GM19193 (cell line): ENCODE measurements around the gene SPOUT1.

Source experiments
- POLR2A ChIP-seq: IDR thresholded peaks from 4 replicates; pipeline ENCODE4 v1.6.1; 2011; ENCODE audit not compliant: insufficient read depth, insufficient read length; ENCODE audit errors: extremely low read depth

Gene SPOUT1

DNA sequence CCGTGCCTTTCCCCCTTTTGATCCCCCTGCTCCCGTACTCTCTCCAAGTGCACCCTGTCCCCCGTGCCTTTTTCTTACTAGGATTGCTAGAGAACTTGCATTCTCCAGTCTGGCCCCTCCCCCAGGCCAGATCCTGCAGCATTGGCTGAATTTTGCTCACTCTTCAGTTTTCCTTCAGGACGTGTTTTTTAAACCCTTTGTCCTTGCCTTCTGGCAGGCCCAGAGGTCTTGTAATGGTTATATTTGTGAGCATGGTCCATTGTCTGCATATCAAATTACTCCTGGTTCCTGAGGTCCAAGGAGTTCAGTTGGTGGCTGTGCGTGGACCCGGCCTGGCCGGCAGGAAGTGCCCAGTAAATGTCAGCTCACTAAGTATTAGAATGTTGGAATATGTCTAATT is 41.9 kb downstream of the SPOUT1 start:
- TF ChIP-seq POLR2A = no peak

DNA sequence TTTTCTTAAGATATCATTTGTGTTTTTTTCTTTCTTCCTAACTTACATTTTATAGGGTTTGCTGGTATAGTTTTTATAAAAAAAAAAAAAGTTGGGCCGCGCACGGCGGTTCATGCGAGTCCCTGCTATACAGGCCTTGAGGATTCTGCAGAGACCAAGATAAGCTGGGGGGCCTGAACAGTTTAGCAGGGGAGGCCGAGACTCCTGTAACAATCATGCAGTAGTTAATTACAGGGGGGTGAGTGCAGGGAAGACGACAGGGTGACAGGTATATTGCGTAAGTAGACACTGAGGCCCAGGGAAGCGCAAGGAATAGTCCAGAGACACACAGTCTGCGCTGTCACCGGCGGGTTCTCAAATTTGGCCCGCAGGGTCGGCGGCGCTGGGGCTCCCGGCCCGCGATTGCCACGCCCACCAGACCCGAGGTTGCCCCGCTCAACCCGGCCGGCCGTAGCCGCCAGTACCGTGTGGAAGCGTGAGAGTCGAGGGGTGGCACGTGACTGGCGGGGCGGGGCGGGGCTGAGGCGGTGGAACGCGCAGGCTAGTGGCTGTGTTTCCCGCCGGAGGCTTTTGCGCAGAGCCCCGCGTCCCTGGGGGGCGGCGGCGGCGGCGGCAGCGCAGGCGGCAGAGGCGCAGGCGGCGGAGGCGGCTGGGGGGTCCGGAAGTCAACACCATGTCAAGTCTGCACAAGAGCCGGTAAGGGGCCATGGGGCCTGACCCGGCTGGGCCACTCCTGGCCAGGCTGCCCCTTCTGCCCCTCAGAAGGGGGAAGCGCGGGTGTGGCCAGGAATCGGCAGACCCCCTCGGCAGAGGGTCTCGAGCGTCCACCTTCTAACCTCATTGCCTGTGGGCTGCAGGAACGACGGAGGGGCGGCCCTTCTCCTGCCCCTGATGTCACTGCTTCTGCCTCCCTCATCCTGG is 42.7 kb downstream of the SPOUT1 start, which contains the start of gene TBC1D13:
TSS of gene TBC1D13 (plus strand) at position 573 of the 921 bp plus-strand sequence. CDS start at position 674, 101 bp downstream.
- peak; percentile 68 for TF ChIP-seq POLR2A

DNA sequence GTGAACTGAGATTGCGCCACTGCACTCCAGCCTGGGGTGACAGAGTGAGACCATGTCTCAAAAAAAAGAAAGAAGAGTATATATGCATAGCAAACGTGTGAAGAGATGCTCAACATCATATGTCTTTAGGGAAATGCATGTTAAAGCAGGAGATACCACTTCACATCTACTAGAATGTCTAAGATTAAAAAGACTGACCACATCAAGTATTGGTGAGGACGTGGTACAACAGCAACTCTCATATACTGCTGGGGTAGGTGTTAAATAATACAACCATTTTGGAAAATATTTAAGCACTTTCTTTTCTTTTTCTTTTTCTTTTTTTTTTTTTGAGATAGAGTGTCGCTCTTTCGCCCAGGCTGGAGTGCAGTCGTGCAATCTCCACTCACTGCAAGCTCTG is 44.2 kb downstream of the SPOUT1 start:
- TF ChIP-seq POLR2A = no peak

- TF ChIP-seq POLR2A = no peak
These were observed 46.9 kb downstream of the SPOUT1 start for GRCh38 chr9:128782669-128783068.

- TF ChIP-seq POLR2A = no peak
These were observed 48.2 kb downstream of the SPOUT1 start for GRCh38 chr9:128781187-128782070.

DNA sequence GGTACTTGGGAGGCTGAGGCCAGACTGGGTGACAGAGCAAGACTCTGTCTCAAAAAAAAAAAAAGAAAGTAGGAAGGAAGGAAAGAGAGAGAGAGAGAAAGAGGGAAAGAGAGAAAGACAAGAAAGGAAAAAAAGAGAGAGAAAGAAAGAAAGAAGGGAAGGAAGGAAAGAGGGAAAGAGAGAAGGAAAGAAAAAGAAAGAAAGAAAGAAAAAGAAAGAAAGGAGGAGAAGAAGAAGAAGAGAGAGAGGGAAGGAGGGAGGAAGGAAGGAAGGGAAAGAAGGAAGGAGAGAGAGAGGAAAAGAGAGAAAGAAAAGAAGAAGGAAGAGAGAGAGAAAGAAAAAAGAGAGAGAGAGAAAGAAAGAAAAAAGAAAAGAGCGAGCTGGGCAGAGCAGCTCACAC is 54.8 kb downstream of the SPOUT1 start:
- no peak for TF ChIP-seq POLR2A

DNA sequence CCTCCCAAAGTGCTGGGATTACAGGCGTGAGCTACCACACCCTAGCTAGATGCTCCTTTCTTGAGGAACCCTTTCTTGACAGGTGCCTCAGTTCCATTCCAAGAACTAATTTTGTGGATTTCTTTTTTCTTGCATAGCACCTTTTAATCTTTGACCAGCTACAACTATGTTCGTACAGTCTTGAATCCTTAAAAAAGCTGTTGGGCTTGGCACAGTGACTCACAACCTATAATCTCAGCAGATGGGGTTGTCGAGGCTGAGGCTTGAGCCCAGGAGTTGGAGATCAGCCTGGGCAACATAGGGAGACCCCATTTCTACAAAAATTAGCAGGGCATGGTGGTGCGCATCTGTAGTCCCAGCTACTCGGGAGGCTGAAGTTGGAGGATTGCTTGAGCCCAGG is 56.5 kb downstream of the SPOUT1 start:
- no peak for TF ChIP-seq POLR2A

DNA sequence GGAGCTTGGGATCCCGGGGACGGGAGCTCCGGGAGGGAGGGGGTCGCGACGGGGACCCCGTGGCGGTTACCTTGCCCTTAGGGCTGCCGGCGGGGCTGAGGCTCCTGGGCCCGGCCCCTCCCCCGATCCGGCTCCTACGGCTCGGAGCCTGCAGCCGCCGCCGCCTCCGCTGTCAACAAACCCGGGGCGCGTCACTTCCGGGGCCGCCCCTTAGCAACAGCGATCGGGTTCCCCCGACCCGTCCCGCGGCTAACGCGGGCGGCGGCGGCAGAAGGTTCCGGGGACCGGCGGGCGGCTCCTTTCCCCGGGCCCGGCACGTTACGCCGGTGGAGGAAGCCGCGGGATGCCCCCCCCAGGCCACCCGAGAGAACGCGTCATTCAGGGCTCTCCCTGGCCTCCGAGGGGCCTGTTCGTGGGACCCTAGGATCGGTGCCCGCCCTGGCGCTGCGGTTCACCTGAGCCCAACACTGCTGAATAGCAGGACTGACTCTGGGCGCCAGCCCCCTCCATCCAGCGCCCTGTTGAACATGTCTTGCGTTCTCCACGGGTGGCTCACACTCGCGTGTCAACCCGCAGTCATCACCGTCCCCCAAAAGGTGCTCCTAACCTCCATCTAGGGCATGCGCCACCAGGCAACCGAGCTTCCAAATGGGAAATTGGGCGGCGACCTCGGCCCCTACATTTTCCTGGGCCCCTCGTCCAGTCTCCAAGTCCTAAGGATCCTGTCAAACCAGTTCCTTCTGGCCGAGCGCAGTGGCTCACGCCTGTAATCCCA is 57.7 kb downstream of the SPOUT1 start, which contains the start of gene ZER1:
TSS of gene ZER1 (minus strand) at position 183 of the 775 bp plus-strand sequence. CDS start 16,362 bp downstream, outside the sequence.
- peak; percentile 73 for TF ChIP-seq POLR2A

DNA sequence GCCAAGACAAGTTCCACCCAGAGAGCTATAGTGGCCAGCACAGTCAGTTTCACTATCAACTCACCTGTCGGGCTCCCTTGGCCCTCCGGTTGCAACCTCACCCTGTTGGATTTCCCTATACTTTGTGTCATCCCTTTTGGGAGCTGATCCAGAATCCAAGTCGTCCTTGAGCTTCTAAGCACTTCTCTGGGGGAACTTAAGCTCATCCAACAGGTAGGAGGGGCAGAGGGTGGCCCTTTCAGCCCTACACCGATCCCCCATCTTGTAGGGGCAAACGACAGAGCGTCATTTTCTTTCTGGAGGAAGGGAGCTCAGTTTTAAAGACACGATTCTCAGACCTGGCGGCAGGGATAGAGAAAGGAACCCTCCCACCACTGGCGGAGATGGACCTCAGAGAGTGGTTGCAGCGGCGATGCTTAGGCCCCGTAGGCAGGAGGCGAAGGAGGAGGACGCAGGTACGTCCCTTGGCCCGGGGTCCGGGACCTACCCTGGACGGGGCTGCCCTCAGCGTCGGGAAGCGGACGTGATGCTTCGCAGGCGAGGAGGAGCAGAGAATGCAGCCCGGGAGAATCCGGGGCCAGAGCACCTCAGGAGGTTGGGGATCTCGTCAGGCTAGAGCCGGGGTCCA is 58.4 kb downstream of the SPOUT1 start:
- TF ChIP-seq POLR2A = no peak

- TF ChIP-seq POLR2A = no peak
These were observed 59.1 kb downstream of the SPOUT1 start for GRCh38 chr9:128770286-128771030.
